Measurements from ENCODE around the gene SP140L. TPM values are rescaled to one million over a fixed set of nuclear protein-coding genes. Genes with fewer than 3 reads are reported as not detected.

The SP140L gene
- total and polyA plus RNA-seq, 8 donors, result 14.7 to 24.9 (median 15.9) TPM

DNA sequence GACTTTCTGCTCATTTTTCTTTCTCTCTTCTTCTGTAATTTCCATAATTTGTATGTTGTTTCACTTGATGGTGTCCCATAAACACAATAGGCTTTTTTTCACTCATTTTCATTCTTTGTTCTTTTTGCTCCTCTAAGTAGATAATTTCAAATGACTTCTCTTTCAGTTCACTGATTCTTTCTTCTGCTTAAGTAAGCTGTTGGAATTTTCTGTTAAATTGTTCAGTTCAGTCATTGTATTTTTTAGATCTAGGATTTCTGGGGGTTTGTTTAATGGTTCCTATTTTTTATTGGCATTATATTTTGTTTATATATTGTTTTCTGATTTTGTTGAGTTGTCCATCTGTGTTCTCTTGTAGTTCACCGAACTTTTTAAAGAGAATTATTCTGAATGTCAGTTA lies 19.5 kb downstream of the SP140L start:
- intact Hi-C loops (cut with DNase I), result no loop called here

DNA sequence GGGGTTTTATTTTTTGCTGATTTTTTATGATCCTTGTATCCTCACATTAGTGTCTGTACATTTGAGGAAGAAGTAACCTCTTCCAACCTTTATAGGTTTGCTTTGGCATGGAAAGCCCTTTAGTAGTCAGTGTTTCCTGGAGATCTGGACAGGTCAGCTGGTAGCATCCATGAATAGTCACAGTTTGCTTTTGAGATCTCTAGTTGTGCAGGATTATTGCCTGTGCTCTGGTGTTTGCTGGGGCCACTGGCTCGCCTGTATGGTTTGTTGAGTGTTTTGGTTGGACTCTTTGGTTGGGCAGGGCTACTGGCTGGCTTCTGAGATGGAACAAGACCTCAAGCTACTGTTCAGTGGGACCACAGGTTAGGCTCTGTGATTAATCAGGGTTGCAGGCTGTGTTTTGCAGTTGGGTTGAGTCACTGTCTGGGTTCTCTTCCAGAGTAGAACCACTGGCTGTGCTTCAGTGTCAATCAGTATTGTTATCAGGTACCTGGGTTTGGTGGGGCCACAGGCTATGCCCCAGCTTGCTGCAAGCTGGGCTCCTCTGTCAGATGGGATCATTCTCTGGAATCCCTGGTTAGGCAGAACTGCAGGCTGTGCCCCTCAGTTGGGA lies 20.0 kb downstream of the SP140L start:
- Histone ChIP-seq H3K27ac (no peak overlapping the region), H3K9me3 (peaks cover 0 to 11% of the 10 kb centered on the region in 2 donors), H3K36me3 (peaks cover 0 to 13% of the 10 kb centered on the region in 2 donors), H3K4me1 (peaks cover 0 to 10% of the 10 kb centered on the region in 2 donors), H3K27me3 (no peaks in the 10 kb centered on the region), H3K4me3 (no peak overlapping the region)
- intact Hi-C loops (cut with DNase I), result no loop called here
- TF ChIP-seq, protein P1, sequence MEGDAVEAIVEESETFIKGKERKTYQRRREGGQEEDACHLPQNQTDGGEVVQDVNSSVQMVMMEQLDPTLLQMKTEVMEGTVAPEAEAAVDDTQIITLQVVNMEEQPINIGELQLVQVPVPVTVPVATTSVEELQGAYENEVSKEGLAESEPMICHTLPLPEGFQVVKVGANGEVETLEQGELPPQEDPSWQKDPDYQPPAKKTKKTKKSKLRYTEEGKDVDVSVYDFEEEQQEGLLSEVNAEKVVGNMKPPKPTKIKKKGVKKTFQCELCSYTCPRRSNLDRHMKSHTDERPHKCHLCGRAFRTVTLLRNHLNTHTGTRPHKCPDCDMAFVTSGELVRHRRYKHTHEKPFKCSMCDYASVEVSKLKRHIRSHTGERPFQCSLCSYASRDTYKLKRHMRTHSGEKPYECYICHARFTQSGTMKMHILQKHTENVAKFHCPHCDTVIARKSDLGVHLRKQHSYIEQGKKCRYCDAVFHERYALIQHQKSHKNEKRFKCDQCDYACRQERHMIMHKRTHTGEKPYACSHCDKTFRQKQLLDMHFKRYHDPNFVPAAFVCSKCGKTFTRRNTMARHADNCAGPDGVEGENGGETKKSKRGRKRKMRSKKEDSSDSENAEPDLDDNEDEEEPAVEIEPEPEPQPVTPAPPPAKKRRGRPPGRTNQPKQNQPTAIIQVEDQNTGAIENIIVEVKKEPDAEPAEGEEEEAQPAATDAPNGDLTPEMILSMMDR (IDR thresholded peaks at IDR 0.05), result no peak
- ATAC-seq (no peak), DNase-seq (no peak)

More for the DNA sequence above, 19.5 kb downstream of the SP140L start:
- TF ChIP-seq, protein P1 (IDR thresholded peaks at IDR 0.05), result no peak
- Histone ChIP-seq H3K27me3 (no peaks in the 10 kb centered on the region), H3K9me3 (peaks cover 0 to 11% of the 10 kb centered on the region in 2 donors), H3K4me3 (no peak overlapping the region), H3K27ac (no peak overlapping the region), H3K36me3 (peaks cover 0 to 15% of the 10 kb centered on the region in 2 donors), H3K4me1 (peaks cover 0 to 10% of the 10 kb centered on the region in 2 donors)
- no peak for DNase-seq
- no peak for ATAC-seq

DNA sequence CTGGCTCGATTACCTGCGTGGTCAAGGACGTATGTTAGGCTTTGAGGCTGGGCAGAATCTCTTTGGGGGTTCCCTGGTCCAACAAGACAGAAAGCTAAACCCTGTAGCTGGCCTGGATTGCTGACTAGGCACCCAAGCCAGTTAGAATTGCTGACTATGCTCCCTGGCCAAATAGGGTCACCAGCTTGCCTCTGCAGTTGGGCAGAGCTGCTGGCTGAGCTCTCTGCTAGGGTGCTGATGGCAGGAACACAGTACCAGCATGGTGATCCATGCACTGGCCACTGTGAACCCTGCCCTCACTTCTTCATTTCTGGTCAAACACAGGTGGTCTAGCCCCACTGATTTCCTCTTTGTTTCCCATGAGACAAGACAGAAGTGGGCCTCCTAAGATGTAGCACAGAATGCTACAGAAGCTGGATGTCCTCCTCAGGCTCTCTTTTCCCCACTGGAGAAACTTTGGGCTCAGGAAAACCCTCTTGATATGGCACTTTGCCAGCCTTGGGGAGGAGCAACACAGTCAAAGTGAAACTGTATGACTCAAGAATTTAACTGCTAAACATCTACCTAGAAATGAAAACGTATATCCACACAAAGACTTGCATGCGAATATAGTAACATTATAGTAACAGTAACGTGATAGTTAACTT lies 20.8 kb downstream of the SP140L start:
- H3K4me3 ChIP-seq, result no peak overlapping the region
- H3K27me3 ChIP-seq, result no peaks in the 10 kb centered on the region
- ATAC-seq (peak; percentile 30), DNase-seq (no peak)
- peaks cover 0 to 11% of the 10 kb centered on the region in 2 donors for H3K9me3 ChIP-seq
- H3K36me3 ChIP-seq, result peaks cover 0 to 5% of the 10 kb centered on the region in 2 donors
- TF ChIP-seq, protein P1 (IDR thresholded peaks at IDR 0.05), result no peak
- H3K27ac ChIP-seq, result no peak overlapping the region
- peaks cover 0 to 10% of the 10 kb centered on the region in 2 donors for H3K4me1 ChIP-seq
- intact Hi-C loops (cut with DNase I), result no loop called here

- H3K36me3 ChIP-seq, result peaks cover 0 to 5% of the 10 kb centered on the region in 2 donors
- intact Hi-C loops (cut with DNase I), result no loop called here
- H3K27ac ChIP-seq, result no peak overlapping the region
- peaks cover 0 to 11% of the 10 kb centered on the region in 2 donors for H3K9me3 ChIP-seq
- no peak for DNase-seq
- ATAC-seq, result no peak
- peaks cover 0 to 10% of the 10 kb centered on the region in 2 donors for H3K4me1 ChIP-seq
- H3K27me3 ChIP-seq, result no peaks in the 10 kb centered on the region
- TF ChIP-seq, protein P1 (IDR thresholded peaks at IDR 0.05), result no peak
- no peak overlapping the region for H3K4me3 ChIP-seq
Observed at GRCh38 chr2:230348787-230349186, 21.8 kb downstream of the SP140L start.

GRCh38 chr2:230356084-230356483 lies 29.1 kb downstream of the SP140L start:
- Histone ChIP-seq H3K4me3 (no peak overlapping the region), H3K27me3 (no peaks in the 10 kb centered on the region), H3K4me1 (peaks cover 0 to 7% of the 10 kb centered on the region in 2 donors), H3K27ac (no peak overlapping the region), H3K9me3 (no peaks in the 10 kb centered on the region), H3K36me3 (peaks cover 0 to 29% of the 10 kb centered on the region in 2 donors)
- ATAC-seq (no peak), DNase-seq (peak in 1 of 4 donors; percentile 12)
- intact Hi-C loops (cut with DNase I), result no loop called here
- TF ChIP-seq, protein P1 (IDR thresholded peaks at IDR 0.05), result no peak
